ENCODE measurements around the gene ASB7. TPM values are rescaled to one million over a fixed set of nuclear protein-coding genes. Genes with fewer than 3 reads are reported as not detected.
"Not testable (repeated sequence)": the region's sequence is repeated elsewhere in the genome, so short reads cannot be mapped to it uniquely, and the experiment has no call there.

Gene ASB7
- total RNA-seq, 4 donors from 2014 or later = 10.2 to 14.8 (median 11.9) TPM

GRCh38 chr15:100588638-100589242 is 13.6 kb upstream of the ASB7 start:
- no peak for ATAC-seq
- H3K4me1 ChIP-seq = peaks cover 0 to 5% (median 0%) of the 10 kb centered on the region in 3 donors
- H3K27ac ChIP-seq = no peak overlapping the region
- whole genome bisulfite sequencing, 2 donors (ENCODE audit: low coverage in 1 of 2) = 88 to 100% methylated on average over 1 of the region's 1 CpG
- no peaks in the 10 kb centered on the region for H3K36me3 ChIP-seq
- no peak overlapping the region for H3K4me3 ChIP-seq
- TF ChIP-seq POLR2AphosphoS5 (IDR thresholded peaks at IDR 0.05) = no peak
- TF ChIP-seq EP300 (IDR thresholded peaks at IDR 0.05) = no peak
- TF ChIP-seq CTCF (IDR thresholded peaks at IDR 0.05) = no peak
- TF ChIP-seq POLR2A (IDR thresholded peaks at IDR 0.05) = no peak
- H3K27me3 ChIP-seq = no peaks in the 10 kb centered on the region
- H3K9me3 ChIP-seq = no peaks in the 10 kb centered on the region

- H3K36me3 ChIP-seq, ATAC-seq, H3K27ac ChIP-seq, H3K27me3 ChIP-seq, H3K4me3 ChIP-seq, H3K4me1 ChIP-seq, H3K9me3 ChIP-seq: not testable (repeated sequence)
- 96% methylated on average over 2 of the region's 2 CpGs; no CpG with 5 or more reads in 1 of the 2 donors for WGBS, 2 donors (ENCODE audit: low coverage in 1 of 2)
Measured at GRCh38 chr15:100591163-100591562, 11.2 kb upstream of the ASB7 start.

- 50 to 55% methylated on average over 2 of the region's 2 CpGs for WGBS, 2 donors (ENCODE audit: low coverage in 1 of 2)
- no peak overlapping the region for H3K4me3 ChIP-seq
- H3K36me3 ChIP-seq = no peaks in the 10 kb centered on the region
- no peaks in the 10 kb centered on the region for H3K9me3 ChIP-seq
- H3K27ac ChIP-seq = no peak overlapping the region
- no peaks in the 10 kb centered on the region for H3K27me3 ChIP-seq
- TF ChIP-seq POLR2A (IDR thresholded peaks at IDR 0.05) (no peak), CTCF (IDR thresholded peaks at IDR 0.05) (no peak), POLR2AphosphoS5 (IDR thresholded peaks at IDR 0.05) (no peak), EP300 (IDR thresholded peaks at IDR 0.05) (no peak)
- peaks cover 0 to 6% (median 0%) of the 10 kb centered on the region in 3 donors for H3K4me1 ChIP-seq
- ATAC-seq = no peak
Measured at GRCh38 chr15:100591835-100592234, 10.6 kb upstream of the ASB7 start.

- peaks cover 0 to 10% (median 0%) of the 10 kb centered on the region in 3 donors for H3K4me1 ChIP-seq
- ATAC-seq = no peak
- no peak overlapping the region for H3K27ac ChIP-seq
- 83 to 91% methylated on average over 3 of the region's 3 CpGs for WGBS, 2 donors (ENCODE audit: low coverage in 1 of 2)
- no peaks in the 10 kb centered on the region for H3K27me3 ChIP-seq
- no peaks in the 10 kb centered on the region for H3K36me3 ChIP-seq
- H3K4me3 ChIP-seq = no peak overlapping the region
- TF ChIP-seq POLR2AphosphoS5 (IDR thresholded peaks at IDR 0.05) (no peak), EP300 (IDR thresholded peaks at IDR 0.05) (no peak), POLR2A (IDR thresholded peaks at IDR 0.05) (no peak), CTCF (IDR thresholded peaks at IDR 0.05) (no peak)
- no peaks in the 10 kb centered on the region for H3K9me3 ChIP-seq
Measured at GRCh38 chr15:100592898-100593297, 9.5 kb upstream of the ASB7 start.

GRCh38 chr15:100593431-100593830 is 9.0 kb upstream of the ASB7 start:
- no peak overlapping the region for H3K4me3 ChIP-seq
- H3K36me3 ChIP-seq = no peaks in the 10 kb centered on the region
- H3K27ac ChIP-seq = no peak overlapping the region
- no peaks in the 10 kb centered on the region for H3K27me3 ChIP-seq
- no peaks in the 10 kb centered on the region for H3K9me3 ChIP-seq
- peaks cover 0 to 14% (median 0%) of the 10 kb centered on the region in 3 donors for H3K4me1 ChIP-seq
- ATAC-seq = no peak
- 95% methylated on average over 2 of the region's 2 CpGs; no CpG with 5 or more reads in 1 of the 2 donors for WGBS, 2 donors (ENCODE audit: low coverage in 1 of 2)
- TF ChIP-seq POLR2AphosphoS5 (IDR thresholded peaks at IDR 0.05) (no peak), EP300 (IDR thresholded peaks at IDR 0.05) (no peak), CTCF (IDR thresholded peaks at IDR 0.05) (no peak), POLR2A (IDR thresholded peaks at IDR 0.05) (no peak)
